HEK293 (cell line): ENCODE measurements around the gene KCNAB1.

Experiments used
- CTCF ChIA-PET: fragments of 350-600 bp; formaldehyde crosslinking; extraction: SDS; loops from one replicate; lab custom pipeline; 2021; ENCODE audit warnings: antibody characterized with exemption; lab: Yijun Ruan, JAX
- POLR2A ChIA-PET: fragments of 300-600 bp; formaldehyde crosslinking; extraction: SDS; loops from one replicate; lab custom pipeline; 2020; ENCODE audit warnings: antibody characterized with exemption, inconsistent platforms; lab: Yijun Ruan, JAX
- H3K27ac ChIP-seq: fragments of 200-500 bp; sonication (Bioruptor generic); 2 replicates; pipeline ENCODE4 v1.5.1; 2014; ENCODE audit warnings: low read depth, low read length, control low read depth, inconsistent platforms; ENCODE audit errors: extremely low read depth
- H3K36me3 ChIP-seq, 2 experiments: fragments of 200-500 bp in 1 of 2; sonication (Bioruptor generic) in 1 of 2; 1 replicate in 1 of 2; 2 replicates in 1 of 2; pipeline ENCODE4 v1.5.1; 2014 to 2017; ENCODE audit warnings: inconsistent platforms in 2 of 2, low read length in 2 of 2; ENCODE audit not compliant: control insufficient read depth in 2 of 2, insufficient read depth in 1 of 2
- H3K4me1 ChIP-seq: fragments of 200-500 bp; sonication (Bioruptor generic); 2 replicates; pipeline ENCODE4 v1.5.1; 2014; ENCODE audit warnings: mild to moderate bottlenecking, low read length, inconsistent platforms; ENCODE audit not compliant: control insufficient read depth, insufficient read depth
- H3K4me3 ChIP-seq: 2 replicates; pipeline ENCODE4 v1.5.1; 2011; ENCODE audit warnings: low read depth, mild to moderate bottlenecking, control low read depth, low read length, moderate library complexity
- H3K9me3 ChIP-seq: fragments of 200-500 bp; sonication (Bioruptor generic); 2 replicates; pipeline ENCODE4 v1.5.1; 2014; ENCODE audit warnings: low read depth, low read length, inconsistent platforms; ENCODE audit not compliant: control insufficient read depth, insufficient read depth
- IKZF3 ChIP-seq: fragments of 450-650 bp; IDR thresholded peaks from 2 replicates; pipeline ENCODE4 v1.5.0; 2018; ENCODE audit warnings: missing biosample characterization, mild to moderate bottlenecking, missing genetic modification characterization, moderate library complexity
- MEIS1 ChIP-seq: sonication (generic); formaldehyde crosslinking; IDR thresholded peaks from 2 replicates; pipeline ENCODE4 v1.8.1; 2022; ENCODE audit warnings: missing genetic modification reagents, mild to moderate bottlenecking, borderline replicate concordance
- OVOL3 ChIP-seq: fragments of 450-650 bp; formaldehyde crosslinking; IDR thresholded peaks from 2 replicates; pipeline ENCODE4 v1.5.1; 2016; ENCODE audit warnings: missing biosample characterization, missing genetic modification characterization
- PATZ1 ChIP-seq: fragments of 450-650 bp; formaldehyde crosslinking; IDR thresholded peaks from 2 replicates; pipeline ENCODE4 v1.5.1; 2016; ENCODE audit warnings: missing biosample characterization, missing genetic modification characterization
- ZBTB8A ChIP-seq: fragments of 450-650 bp; formaldehyde crosslinking; IDR thresholded peaks from 2 replicates; pipeline ENCODE4 v1.5.1; 2016; ENCODE audit warnings: missing biosample characterization, missing genetic modification characterization
- ZFP41 ChIP-seq: fragments of 450-650 bp; formaldehyde crosslinking; IDR thresholded peaks from 2 replicates; pipeline ENCODE4 v1.5.1; 2016; ENCODE audit warnings: missing biosample characterization, missing genetic modification characterization, borderline replicate concordance
- ZNF10 ChIP-seq: fragments of 450-650 bp; formaldehyde crosslinking; IDR thresholded peaks from 2 replicates; pipeline ENCODE4 v1.5.1; 2017; ENCODE audit warnings: missing biosample characterization, missing genetic modification characterization
- ZNF112 ChIP-seq: fragments of 450-650 bp; formaldehyde crosslinking; IDR thresholded peaks from 2 replicates; pipeline ENCODE4 v1.5.0; 2017; ENCODE audit warnings: missing biosample characterization, missing genetic modification characterization
- ZNF114 ChIP-seq: fragments of 450-650 bp; formaldehyde crosslinking; IDR thresholded peaks from 2 replicates; pipeline ENCODE4 v1.5.0; 2017; ENCODE audit warnings: missing biosample characterization, missing genetic modification characterization
- ZNF175 ChIP-seq: fragments of 450-650 bp; formaldehyde crosslinking; IDR thresholded peaks from 2 replicates; pipeline ENCODE4 v1.5.1; 2016; ENCODE audit warnings: missing biosample characterization, missing genetic modification characterization
- ZNF2 ChIP-seq: fragments of 450-650 bp; formaldehyde crosslinking; IDR thresholded peaks from 2 replicates; pipeline ENCODE4 v1.5.1; 2016; ENCODE audit warnings: missing biosample characterization, missing genetic modification characterization
- ZNF211 ChIP-seq: fragments of 450-650 bp; formaldehyde crosslinking; IDR thresholded peaks from 2 replicates; pipeline ENCODE4 v1.5.1; 2016; ENCODE audit warnings: low read depth, missing biosample characterization, missing genetic modification characterization
- ZNF23 ChIP-seq: fragments of 450-650 bp; formaldehyde crosslinking; IDR thresholded peaks from 2 replicates; pipeline ENCODE4 v1.5.1; 2016; ENCODE audit warnings: missing biosample characterization, missing genetic modification characterization, borderline replicate concordance
- ZNF426 ChIP-seq: fragments of 450-650 bp; formaldehyde crosslinking; IDR thresholded peaks from 2 replicates; pipeline ENCODE4 v1.5.1; 2017; ENCODE audit warnings: missing biosample characterization, missing genetic modification characterization, mild to moderate bottlenecking, inconsistent platforms, moderate library complexity
- ZNF621 ChIP-seq: fragments of 450-650 bp; formaldehyde crosslinking; IDR thresholded peaks from 2 replicates; pipeline ENCODE4 v1.5.1; 2017; ENCODE audit warnings: missing biosample characterization, missing genetic modification characterization
- ZNF664 ChIP-seq: fragments of 450-650 bp; formaldehyde crosslinking; IDR thresholded peaks from 2 replicates; pipeline ENCODE4 v1.5.1; 2016; ENCODE audit warnings: missing biosample characterization, missing genetic modification characterization
- ZNF776 ChIP-seq: fragments of 450-650 bp; formaldehyde crosslinking; IDR thresholded peaks from 2 replicates; pipeline ENCODE4 v1.5.0; 2017; ENCODE audit warnings: missing biosample characterization, missing genetic modification characterization, borderline replicate concordance
- ZNF785 ChIP-seq: fragments of 450-650 bp; formaldehyde crosslinking; IDR thresholded peaks from 2 replicates; pipeline ENCODE4 v1.5.1; 2016; ENCODE audit warnings: missing biosample characterization, missing genetic modification characterization
- ZNF792 ChIP-seq: fragments of 450-650 bp; formaldehyde crosslinking; IDR thresholded peaks from 2 replicates; pipeline ENCODE4 v1.5.1; 2016; ENCODE audit warnings: missing biosample characterization, missing genetic modification characterization

Gene KCNAB1

GRCh38 chr3:156473341-156473740 is 353.0 kb downstream of the KCNAB1 start:
- Histone ChIP-seq H3K36me3 (no peaks in the 10 kb centered on the region), H3K27ac (no peak overlapping the region), H3K4me3 (no peak overlapping the region), H3K9me3 (no peaks in the 10 kb centered on the region), H3K4me1 (no peaks in the 10 kb centered on the region; the same call in 1 of the 2 replicates)
- TF ChIP-seq ZNF664 (tag by site-specific recombination) (peak; percentile 70), ZNF2 (tag by site-specific recombination) (no peak), OVOL3 (no peak), ZNF211 (no peak), ZBTB8A (tag by site-specific recombination) (no peak)
- POLR2A ChIA-PET: no interaction called here
- CTCF ChIA-PET: interaction anchor here (0.6 to 0.7 kb wide), 2 partner anchors 55 to 481 kb away, joined by 3 read pairs; no protein-coding TSS in a partner anchor

GRCh38 chr3:156474560-156475389 is 354.4 kb downstream of the KCNAB1 start:
- Histone ChIP-seq H3K9me3 (no peaks in the 10 kb centered on the region), H3K4me1 (no peaks in the 10 kb centered on the region; the same call in 1 of the 2 replicates)
- CTCF ChIA-PET: interaction anchor here (0.6 to 1.5 kb wide), 7 partner anchors 12 to 606 kb away, joined by 3 to 8 read pairs (median 4); no protein-coding TSS in a partner anchor
- TF ChIP-seq ZNF776 (tag by site-specific recombination) (no peak), MEIS1 (CRISPR knock-in tag) (no peak), ZNF10 (tag by site-specific recombination) (peak; percentile 43), ZNF621 (tag by site-specific recombination) (no peak), ZNF112 (tag by site-specific recombination) (no peak), ZFP41 (tag by site-specific recombination) (no peak), ZNF23 (tag by site-specific recombination) (no peak), ZNF785 (tag by site-specific recombination) (no peak)
- TF ChIP-seq, all 188 proteins: peak for 1
- H3K27ac ChIP-seq: no peak overlapping the region
- no peak overlapping the region for H3K4me3 ChIP-seq
- no peaks in the 10 kb centered on the region for H3K36me3 ChIP-seq
- POLR2A ChIA-PET: no interaction called here

- Histone ChIP-seq H3K9me3 (no peaks in the 10 kb centered on the region), H3K4me1 (no peaks in the 10 kb centered on the region; the same call in 1 of the 2 replicates), H3K4me3 (no peak overlapping the region), H3K27ac (no peak overlapping the region), H3K36me3 (no peaks in the 10 kb centered on the region)
- TF ChIP-seq IKZF3 (tag by site-specific recombination): no peak
- TF ChIP-seq ZNF426 (tag by site-specific recombination): no peak
- TF ChIP-seq ZNF23 (tag by site-specific recombination): no peak
- CTCF ChIA-PET: no interaction called here
- POLR2A ChIA-PET: no interaction called here
These were observed 356.9 kb downstream of the KCNAB1 start for GRCh38 chr3:156477323-156477722.

- ChIA-PET POLR2A (no interaction called here), CTCF (no interaction called here)
- no peaks in the 10 kb centered on the region for H3K36me3 ChIP-seq
These were observed 358.5 kb downstream of the KCNAB1 start for GRCh38 chr3:156478891-156479290.

More at GRCh38 chr3:156478891-156479290, 358.5 kb downstream of the KCNAB1 start:
- no peaks in the 10 kb centered on the region; the same call in 1 of the 2 replicates for H3K4me1 ChIP-seq
- H3K27ac ChIP-seq: no peak overlapping the region
- H3K4me3 ChIP-seq: no peak overlapping the region
- TF ChIP-seq ZNF114 (tag by site-specific recombination) (no peak), ZNF175 (tag by site-specific recombination) (no peak), ZNF792 (tag by site-specific recombination) (no peak), PATZ1 (tag by site-specific recombination) (no peak)
- TF ChIP-seq, all 188 proteins: peak for 0
- no peaks in the 10 kb centered on the region for H3K9me3 ChIP-seq
